Tibial artery (tissue), 4 donors: Measurements from ENCODE around the gene ARMC2.

ENCODE experiments used
- DNase-seq, 2 donors: peaks; one replicate each; pipeline ENCODE4 v3.0.0-alpha.2; 2019
- H3K27ac ChIP-seq, 2 donors: fragments of 200-600 bp; sonication (generic) in 1 of 2; 1 replicate in 1 of 2; 2 replicates in 1 of 2; pipeline ENCODE4 v1.5.1; 2018 to 2019; ENCODE audit warnings: mild to moderate bottlenecking in 1 of 2
- H3K27me3 ChIP-seq, 2 donors: fragments of 200-600 bp; sonication (generic) in 1 of 2; one replicate each; pipeline versions ENCODE4 v1.5.1 to v1.6.0; 2016 to 2019
- H3K36me3 ChIP-seq, 3 donors: fragments of 200-600 bp; sonication (generic) in 2 of 3; one replicate each; pipeline ENCODE4 v1.5.1; 2016 to 2019; ENCODE audit warnings: mild to moderate bottlenecking in 2 of 3
- H3K4me1 ChIP-seq, 4 donors: fragments of 200-600 bp; sonication (generic) in 2 of 4; 1 replicate in 3 of 4; 2 replicates in 1 of 4; pipeline ENCODE4 v1.5.1; 2016 to 2019
- H3K4me3 ChIP-seq, 2 donors: fragments of 200-600 bp; sonication (generic) in 1 of 2; 1 replicate in 1 of 2; 2 replicates in 1 of 2; pipeline ENCODE4 v1.5.1; 2018 to 2019; ENCODE audit warnings: mild to moderate bottlenecking in 2 of 2
- H3K9me3 ChIP-seq, 3 donors: fragments of 200-600 bp; sonication (generic) in 1 of 3; one replicate each; pipeline ENCODE4 v1.5.1; 2016 to 2019
- intact Hi-C: fragments of 100-400 bp; cut with DNase I; formaldehyde crosslinking; loops from one replicate; pipeline ENCODE4 v1.15.0; 2023; ENCODE audit warnings: low total_unique reads
- TF ChIP-seq, protein P1 (sequence below), 2 experiments: fragments of 200-600 bp in 1 of 2; fragments of 450-650 bp in 1 of 2; IDR thresholded peaks; one replicate each; pipeline ENCODE4 v1.5.1; 2017 to 2019; ENCODE audit warnings: antibody characterized with exemption in 2 of 2, mild to moderate bottlenecking in 1 of 2, moderate library complexity in 1 of 2

The ARMC2 gene

GRCh38 chr6:108835218-108835850 lies 12.9 kb upstream of the ARMC2 start:
- Histone ChIP-seq H3K36me3 (no peaks in the 10 kb centered on the region), H3K9me3 (no peaks in the 10 kb centered on the region), H3K4me1 (peaks cover 0 to 18% (median 12%) of the 10 kb centered on the region in 4 donors), H3K27me3 (no peaks in the 10 kb centered on the region), H3K27ac (peak overlapping the region in 1 of 2 donors; percentile 13), H3K4me3 (no peak overlapping the region)
- intact Hi-C loops = loop anchor here (5.0 to 10.0 kb wide), 3 partner anchors 52 to 293 kb away; no protein-coding TSS in a partner anchor
- peak; percentile 90 to 92 for DNase-seq
- TF ChIP-seq, protein P1, sequence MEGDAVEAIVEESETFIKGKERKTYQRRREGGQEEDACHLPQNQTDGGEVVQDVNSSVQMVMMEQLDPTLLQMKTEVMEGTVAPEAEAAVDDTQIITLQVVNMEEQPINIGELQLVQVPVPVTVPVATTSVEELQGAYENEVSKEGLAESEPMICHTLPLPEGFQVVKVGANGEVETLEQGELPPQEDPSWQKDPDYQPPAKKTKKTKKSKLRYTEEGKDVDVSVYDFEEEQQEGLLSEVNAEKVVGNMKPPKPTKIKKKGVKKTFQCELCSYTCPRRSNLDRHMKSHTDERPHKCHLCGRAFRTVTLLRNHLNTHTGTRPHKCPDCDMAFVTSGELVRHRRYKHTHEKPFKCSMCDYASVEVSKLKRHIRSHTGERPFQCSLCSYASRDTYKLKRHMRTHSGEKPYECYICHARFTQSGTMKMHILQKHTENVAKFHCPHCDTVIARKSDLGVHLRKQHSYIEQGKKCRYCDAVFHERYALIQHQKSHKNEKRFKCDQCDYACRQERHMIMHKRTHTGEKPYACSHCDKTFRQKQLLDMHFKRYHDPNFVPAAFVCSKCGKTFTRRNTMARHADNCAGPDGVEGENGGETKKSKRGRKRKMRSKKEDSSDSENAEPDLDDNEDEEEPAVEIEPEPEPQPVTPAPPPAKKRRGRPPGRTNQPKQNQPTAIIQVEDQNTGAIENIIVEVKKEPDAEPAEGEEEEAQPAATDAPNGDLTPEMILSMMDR (IDR thresholded peaks at IDR 0.05) = peak; percentile 89 to 97

DNA sequence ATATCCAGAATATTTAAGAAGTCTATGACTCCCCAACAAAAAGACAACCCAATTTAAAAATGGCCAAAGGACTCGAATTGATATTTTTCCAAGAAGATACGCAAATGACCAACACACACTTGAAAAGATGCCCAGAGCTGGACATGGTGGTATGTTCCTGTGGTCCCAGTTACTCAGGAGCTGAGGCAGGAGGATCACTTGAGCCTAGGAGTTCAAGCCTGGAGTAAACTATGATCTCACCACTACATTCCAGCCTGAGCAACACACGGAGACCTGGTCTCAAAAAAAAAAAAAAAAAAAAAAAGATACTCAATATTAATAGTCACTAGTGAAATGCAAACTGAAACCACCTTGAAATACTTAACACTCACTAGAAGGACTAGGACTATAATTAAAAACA lies 12.2 kb upstream of the ARMC2 start:
- Histone ChIP-seq H3K4me3 (no peak overlapping the region), H3K36me3 (no peaks in the 10 kb centered on the region), H3K27me3 (no peaks in the 10 kb centered on the region), H3K4me1 (peaks cover 0 to 12% (median 9%) of the 10 kb centered on the region in 4 donors), H3K9me3 (no peaks in the 10 kb centered on the region), H3K27ac (no peak overlapping the region)
- TF ChIP-seq, protein P1 (IDR thresholded peaks at IDR 0.05) = no peak
- DNase-seq = no peak
- intact Hi-C loops = loop anchor here (5.0 to 10.0 kb wide), 3 partner anchors 51 to 294 kb away; no protein-coding TSS in a partner anchor

- H3K4me3 ChIP-seq = no peak overlapping the region
- H3K4me1 ChIP-seq = peaks cover 0 to 6% (median 3%) of the 10 kb centered on the region in 4 donors
- TF ChIP-seq, protein P1 (IDR thresholded peaks at IDR 0.05) = no peak
- H3K27me3 ChIP-seq = no peaks in the 10 kb centered on the region
- intact Hi-C loops = loop anchor here (5.0 to 10.0 kb wide), 3 partner anchors 50 to 295 kb away; no protein-coding TSS in a partner anchor
- no peak for DNase-seq
- no peak overlapping the region for H3K27ac ChIP-seq
- H3K9me3 ChIP-seq = no peaks in the 10 kb centered on the region
- no peaks in the 10 kb centered on the region for H3K36me3 ChIP-seq
Observed at GRCh38 chr6:108837236-108837971, 10.8 kb upstream of the ARMC2 start.

DNA sequence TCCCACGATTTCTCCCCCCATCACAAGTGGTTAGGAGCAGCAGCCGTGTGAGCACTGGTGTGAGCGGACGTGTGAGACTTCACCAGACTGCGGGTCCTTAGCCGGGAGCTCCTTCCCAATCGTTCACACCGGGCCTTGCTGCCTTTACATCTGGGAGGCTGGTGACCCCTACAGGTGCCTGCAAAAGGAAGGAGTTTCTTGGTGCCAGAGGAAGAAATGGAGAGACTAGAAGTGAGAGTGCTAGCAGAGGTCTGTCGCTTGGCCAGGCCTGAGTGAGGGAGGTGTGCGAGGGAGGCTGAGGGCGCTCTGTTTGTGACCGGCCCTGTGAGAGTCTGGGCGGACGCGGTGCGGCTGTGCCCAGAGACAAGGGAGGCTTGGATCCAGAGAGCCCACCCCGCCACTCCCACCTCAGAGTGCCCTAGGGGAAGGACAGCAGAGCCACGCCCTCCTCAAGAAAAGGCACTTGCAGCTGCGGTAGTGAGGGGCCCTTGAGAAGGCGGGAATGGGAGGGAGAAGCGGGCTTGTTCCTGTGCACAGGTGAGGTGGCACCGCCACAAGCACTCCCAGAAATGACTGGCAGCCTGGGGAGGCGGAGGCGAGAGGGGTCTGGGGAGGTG lies 10.0 kb upstream of the ARMC2 start:
- TF ChIP-seq, protein P1 (IDR thresholded peaks at IDR 0.05) = no peak
- Histone ChIP-seq H3K9me3 (no peaks in the 10 kb centered on the region), H3K27ac (no peak overlapping the region), H3K36me3 (no peaks in the 10 kb centered on the region), H3K4me3 (no peak overlapping the region), H3K27me3 (no peaks in the 10 kb centered on the region), H3K4me1 (peaks cover 0 to 6% (median 3%) of the 10 kb centered on the region in 4 donors)
- DNase-seq = no peak
- intact Hi-C loops = loop anchor here (5.0 to 10.0 kb wide), 3 partner anchors 49 to 296 kb away; no protein-coding TSS in a partner anchor

DNA sequence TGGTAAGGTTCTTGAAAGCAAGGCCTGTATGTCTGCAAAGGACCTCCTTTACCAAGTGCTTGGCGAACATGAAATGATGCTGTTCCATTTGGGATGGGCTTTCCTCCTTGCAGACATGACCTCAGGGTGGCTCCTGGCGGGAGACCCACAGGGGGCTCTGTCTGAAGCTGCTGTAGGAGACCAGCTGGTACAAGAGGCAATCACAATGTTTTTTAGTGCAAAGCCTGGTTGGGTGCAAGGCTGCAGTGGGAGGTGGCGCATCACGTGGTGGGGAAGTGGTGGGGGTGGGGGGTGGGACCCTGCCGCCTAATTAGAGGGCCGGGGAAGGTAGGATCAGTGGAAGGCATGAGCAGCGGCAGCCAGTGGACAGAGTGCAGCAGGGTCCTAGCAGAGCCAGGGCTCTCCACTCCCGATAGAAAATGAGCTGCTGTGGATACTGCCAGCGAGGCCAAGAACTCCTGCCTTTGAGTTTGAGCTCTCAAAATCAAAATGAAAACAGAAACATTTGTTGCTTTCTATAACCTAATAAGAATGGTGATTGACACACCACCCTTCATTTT lies 9.1 kb upstream of the ARMC2 start:
- intact Hi-C loops = loop anchor here (5.0 to 10.0 kb wide), 3 partner anchors 48 to 297 kb away; no protein-coding TSS in a partner anchor
- Histone ChIP-seq H3K36me3 (no peaks in the 10 kb centered on the region), H3K9me3 (no peaks in the 10 kb centered on the region), H3K4me3 (no peak overlapping the region), H3K27ac (no peak overlapping the region), H3K4me1 (peaks cover 0 to 6% (median 3%) of the 10 kb centered on the region in 4 donors), H3K27me3 (no peaks in the 10 kb centered on the region)
- no peak for DNase-seq
- TF ChIP-seq, protein P1 (IDR thresholded peaks at IDR 0.05) = no peak
